Raji (cell line): ENCODE measurements around the gene NEO1.

Source experiments
- POLR2A ChIP-seq: IDR thresholded peaks from 2 replicates; pipeline ENCODE4 v1.6.1; 2011; ENCODE audit warnings: low read depth, low read length, control low read depth; ENCODE audit not compliant: insufficient read depth

NEO1 gene

GRCh38 chr15:73081321-73081958 lies 29.2 kb downstream of the NEO1 start:
- no peak for TF ChIP-seq POLR2A

GRCh38 chr15:73082812-73083211 lies 30.5 kb downstream of the NEO1 start:
- TF ChIP-seq POLR2A = no peak

- no peak for TF ChIP-seq POLR2A
Observed at GRCh38 chr15:73087098-73087497, 34.8 kb downstream of the NEO1 start.

- no peak for TF ChIP-seq POLR2A
Observed at GRCh38 chr15:73105064-73105463, 52.8 kb downstream of the NEO1 start.

- TF ChIP-seq POLR2A = no peak
Observed at GRCh38 chr15:73108676-73109075, 56.4 kb downstream of the NEO1 start.

GRCh38 chr15:73109765-73110164 lies 57.5 kb downstream of the NEO1 start:
- TF ChIP-seq POLR2A = no peak

GRCh38 chr15:73110201-73110600 lies 57.9 kb downstream of the NEO1 start:
- TF ChIP-seq POLR2A = no peak

- TF ChIP-seq POLR2A = no peak
Observed at GRCh38 chr15:73114064-73114463, 61.8 kb downstream of the NEO1 start.

- no peak for TF ChIP-seq POLR2A
Observed at GRCh38 chr15:73116164-73116563, 63.9 kb downstream of the NEO1 start.

GRCh38 chr15:73118055-73118454 lies 65.8 kb downstream of the NEO1 start:
- no peak for TF ChIP-seq POLR2A

GRCh38 chr15:73119478-73119877 lies 67.2 kb downstream of the NEO1 start:
- TF ChIP-seq POLR2A = no peak

GRCh38 chr15:73120269-73120668 lies 68.0 kb downstream of the NEO1 start:
- TF ChIP-seq POLR2A = no peak

GRCh38 chr15:73125219-73125618 lies 73.0 kb downstream of the NEO1 start:
- no peak for TF ChIP-seq POLR2A

GRCh38 chr15:73127302-73127936 lies 75.2 kb downstream of the NEO1 start:
- TF ChIP-seq POLR2A = no peak

- TF ChIP-seq POLR2A = no peak
Observed at GRCh38 chr15:73130830-73131229, 78.6 kb downstream of the NEO1 start.

- TF ChIP-seq POLR2A = no peak
Observed at GRCh38 chr15:73134196-73134595, 81.9 kb downstream of the NEO1 start.
